Thyroid gland (tissue), 4 donors: Measurements from ENCODE around the gene TMEM138. TPM values are rescaled to one million over a fixed set of nuclear protein-coding genes. Genes with fewer than 3 reads are reported as not detected.

Source experiments
- DNase-seq, 2 donors: peaks; one replicate each; pipeline ENCODE4 v3.0.0-alpha.2; 2019
- H3K27ac ChIP-seq, 3 donors: fragments of 200-600 bp; sonication (generic); 1 replicate in 2 of 3; 2 replicates in 1 of 3; pipeline ENCODE4 v1.5.1; 2016 to 2019; ENCODE audit warnings: mild to moderate bottlenecking in 1 of 3, moderate library complexity in 1 of 3
- H3K27me3 ChIP-seq: fragments of 200-600 bp; sonication (generic); one replicate; pipeline ENCODE4 v1.5.1; 2019
- H3K36me3 ChIP-seq, 2 donors: fragments of 200-600 bp; sonication (generic); one replicate each; pipeline ENCODE4 v1.5.1; 2016 to 2019
- H3K4me1 ChIP-seq, 2 donors: fragments of 200-600 bp; sonication (generic); one replicate each; pipeline ENCODE4 v1.5.1; 2017 to 2019
- H3K4me3 ChIP-seq, 3 donors: fragments of 200-600 bp; sonication (generic); replicated peaks in 1 of 3; 1 replicate in 2 of 3; 2 replicates in 1 of 3; pipeline ENCODE4 v1.5.1; 2016; ENCODE audit warnings: mild to moderate bottlenecking in 1 of 3
- H3K9me3 ChIP-seq: fragments of 200-600 bp; sonication (generic); one replicate; pipeline ENCODE4 v1.5.1; 2017
- CTCF ChIP-seq, 6 experiments: fragments of 200-600 bp in 3 of 6; fragments of 450-650 bp in 3 of 6; sonication (generic) in 3 of 6; IDR thresholded peaks; one replicate each; pipeline ENCODE4 v1.5.1; 2016 to 2019; ENCODE audit warnings: antibody characterized with exemption in 6 of 6, mild to moderate bottlenecking in 2 of 6, inconsistent platforms in 1 of 6, moderate library complexity in 1 of 6
- POLR2A ChIP-seq, 2 donors: fragments of 450-650 bp; IDR thresholded peaks; one replicate each; pipeline ENCODE4 v1.6.1; 2017; ENCODE audit warnings: antibody characterized with exemption in 2 of 2, mild to moderate bottlenecking in 2 of 2, moderate library complexity in 1 of 2
- WGBS, 2 donors: methylation state at CpG; one replicate each; pipeline ENCODE4 v1.1.5; 2017; 5-methylcytosine and 5-hydroxymethylcytosine counted together
- intact Hi-C: fragments of 100-400 bp; cut with DNase I; formaldehyde crosslinking; loops from one replicate; pipeline ENCODE4 v1.15.1; 2023
- total RNA-seq, 4 donors: library from RNA; depleted of rRNA; stranded (reverse); fragments of >200 nt; gene quantifications; one replicate each; pipeline ENCODE4 v1.2.3, GENCODE V29; 2016

TMEM138 gene
- total RNA-seq, 4 donors from 2014 or later, result 25.3 to 37.1 (median 31.5) TPM

DNA sequence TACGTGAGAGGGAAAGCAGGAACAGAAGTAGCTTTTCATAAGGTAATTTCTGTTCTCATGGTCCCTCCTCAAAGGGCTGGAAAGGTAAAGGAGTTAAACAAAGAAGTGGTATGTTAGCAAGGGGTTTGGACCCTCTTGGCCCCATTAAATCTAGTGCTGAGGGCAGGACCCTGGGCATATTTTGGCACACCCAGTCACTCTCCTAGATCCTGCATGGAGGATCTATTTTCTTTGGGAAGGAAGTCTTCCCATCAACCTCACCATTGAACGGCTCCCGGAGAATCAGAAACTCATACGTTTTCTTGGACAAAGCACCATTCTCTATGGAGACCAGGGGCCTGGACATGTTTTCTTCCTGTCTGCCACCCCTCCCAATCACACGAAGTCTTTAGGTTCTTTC lies 41.9 kb downstream of the TMEM138 start:
- Histone ChIP-seq H3K27ac (no peak overlapping the region), H3K36me3 (peaks cover 53 to 62% of the 10 kb centered on the region in 2 donors)

DNA sequence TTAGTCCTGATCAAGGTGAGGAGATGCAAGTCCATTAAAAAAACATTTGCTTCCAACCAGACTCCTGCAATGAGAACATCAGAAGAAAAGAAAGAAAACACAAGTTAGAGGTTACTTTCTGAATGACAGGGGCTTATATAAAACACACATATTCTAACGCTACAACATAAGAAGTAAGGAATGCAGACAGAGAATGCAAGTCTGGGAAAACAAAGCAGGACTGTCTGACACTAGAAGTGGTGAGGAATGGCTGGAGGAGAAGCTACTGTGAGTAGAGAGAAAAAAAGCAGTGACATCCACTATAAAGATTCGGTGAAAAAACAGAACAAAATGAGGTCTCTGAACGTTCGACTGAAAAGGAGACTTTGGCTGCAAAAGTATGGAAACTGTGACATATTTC lies 42.5 kb downstream of the TMEM138 start:
- H3K27ac ChIP-seq, result no peak overlapping the region
- H3K36me3 ChIP-seq, result peaks cover 56 to 67% of the 10 kb centered on the region in 2 donors
- H3K27me3 ChIP-seq, result no peaks in the 10 kb centered on the region
- TF ChIP-seq POLR2A (IDR thresholded peaks at IDR 0.05), result no peak
- no peak for TF ChIP-seq CTCF (IDR thresholded peaks at IDR 0.05)
- whole genome bisulfite sequencing, 2 donors, result 76 to 80% methylated on average over 4 of the region's 4 CpGs
- no peaks in the 10 kb centered on the region for H3K4me1 ChIP-seq
- no peak for DNase-seq
- no peak overlapping the region for H3K4me3 ChIP-seq
- H3K9me3 ChIP-seq, result no peaks in the 10 kb centered on the region
- intact Hi-C loops, result no loop called here

More for the DNA sequence above, 41.9 kb downstream of the TMEM138 start:
- Histone ChIP-seq H3K4me3 (no peak overlapping the region), H3K4me1 (no peaks in the 10 kb centered on the region), H3K9me3 (no peaks in the 10 kb centered on the region), H3K27me3 (no peaks in the 10 kb centered on the region)
- intact Hi-C loops, result no loop called here
- DNase-seq, result no peak
- TF ChIP-seq POLR2A (IDR thresholded peaks at IDR 0.05), result no peak
- TF ChIP-seq CTCF (IDR thresholded peaks at IDR 0.05), result no peak
- WGBS, 2 donors, result 83 to 84% methylated on average over 5 of the region's 5 CpGs

- H3K27me3 ChIP-seq, result no peaks in the 10 kb centered on the region
- no peak overlapping the region for H3K27ac ChIP-seq
- no peak overlapping the region for H3K4me3 ChIP-seq
- 88 to 97% methylated on average over 2 of the region's 2 CpGs for WGBS, 2 donors
- TF ChIP-seq CTCF (IDR thresholded peaks at IDR 0.05) (no peak), POLR2A (IDR thresholded peaks at IDR 0.05) (no peak)
- peaks cover 71 to 82% of the 10 kb centered on the region in 2 donors for H3K36me3 ChIP-seq
- no peaks in the 10 kb centered on the region for H3K4me1 ChIP-seq
- intact Hi-C loops, result no loop called here
- H3K9me3 ChIP-seq, result no peaks in the 10 kb centered on the region
- no peak for DNase-seq
These were observed 43.9 kb downstream of the TMEM138 start for GRCh38 chr11:61406067-61406466.

GRCh38 chr11:61406991-61407728 lies 45.0 kb downstream of the TMEM138 start:
- H3K9me3 ChIP-seq, result no peaks in the 10 kb centered on the region
- peaks cover 81 to 92% of the 10 kb centered on the region in 2 donors for H3K36me3 ChIP-seq
- intact Hi-C loops, result no loop called here
- 93 to 97% methylated on average over 5 of the region's 5 CpGs for WGBS, 2 donors
- no peaks in the 10 kb centered on the region for H3K27me3 ChIP-seq
- H3K27ac ChIP-seq, result no peak overlapping the region
- H3K4me1 ChIP-seq, result no peaks in the 10 kb centered on the region
- TF ChIP-seq POLR2A (IDR thresholded peaks at IDR 0.05) (no peak), CTCF (IDR thresholded peaks at IDR 0.05) (no peak)
- DNase-seq, result no peak
- H3K4me3 ChIP-seq, result no peak overlapping the region

GRCh38 chr11:61411589-61411988 lies 49.4 kb downstream of the TMEM138 start:
- no peak for DNase-seq
- Histone ChIP-seq H3K4me3 (no peak overlapping the region), H3K9me3 (no peaks in the 10 kb centered on the region), H3K4me1 (no peaks in the 10 kb centered on the region), H3K36me3 (peaks cover 95 to 100% of the 10 kb centered on the region in 2 donors), H3K27ac (no peak overlapping the region), H3K27me3 (no peaks in the 10 kb centered on the region)
- TF ChIP-seq POLR2A (IDR thresholded peaks at IDR 0.05) (no peak), CTCF (IDR thresholded peaks at IDR 0.05) (no peak)
- WGBS, 2 donors, result 82% methylated on average over 9 of the region's 9 CpGs
- intact Hi-C loops, result no loop called here
